Measurements from ENCODE around the gene VWA8.

GRCh38 chr13:41590122-41590521, 370.8 kb downstream of the VWA8 start:
- TF ChIP-seq CTCF (IDR thresholded peaks at IDR 0.05; ENCODE audit: low read depth, low read length) = no peak
- TF ChIP-seq, protein P1, sequence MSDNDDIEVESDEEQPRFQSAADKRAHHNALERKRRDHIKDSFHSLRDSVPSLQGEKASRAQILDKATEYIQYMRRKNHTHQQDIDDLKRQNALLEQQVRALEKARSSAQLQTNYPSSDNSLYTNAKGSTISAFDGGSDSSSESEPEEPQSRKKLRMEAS (IDR thresholded peaks at IDR 0.05; ENCODE audit: low read depth, low read length) = no peak
- TF ChIP-seq POLR2A (IDR thresholded peaks at IDR 0.05; ENCODE audit: extremely low read depth, insufficient read length) = no peak

Measured in NB4 (cell line).